ENCODE data around the gene AUTS2.
A peak's percentile ranks its signal among the peaks of the same experiment; 100 is the strongest.

AUTS2 gene

GRCh38 chr7:69597278-69598076 lies 798 bp upstream of the AUTS2 start:
- Mint-ChIP-seq H3K36me3 (ENCODE audit: low read depth) (no peaks in the 10 kb centered on the region), H3K4me3 (peak overlapping the region; percentile 82 to 90 (median 89)), H3K4me1 (no peaks in the 10 kb centered on the region), H3K27me3 (ENCODE audit: low read depth) (peaks cover 14% of the 10 kb centered on the region), H3K27ac (peak overlapping the region; percentile 74 to 97 (median 88)), H3K9me3 (no peaks in the 10 kb centered on the region)
- TF ChIP-seq CTCF (IDR thresholded peaks at IDR 0.05; ENCODE audit: unreplicated experiment in 3 of 3) = no peak

GRCh38 chr7:69598487-69599285 lies 411 bp downstream of the AUTS2 start:
- H3K9me3 Mint-ChIP-seq = no peaks in the 10 kb centered on the region
- H3K4me1 Mint-ChIP-seq = no peaks in the 10 kb centered on the region
- H3K36me3 Mint-ChIP-seq (ENCODE audit: low read depth) = no peaks in the 10 kb centered on the region
- peak overlapping the region in 1 of 3 experiments; percentile 99 for H3K4me3 Mint-ChIP-seq
- no peak for TF ChIP-seq CTCF (IDR thresholded peaks at IDR 0.05; ENCODE audit: unreplicated experiment in 3 of 3)
- H3K27ac Mint-ChIP-seq = peak overlapping the region; percentile 89 to 98 (median 96)
- peaks cover 10% of the 10 kb centered on the region for H3K27me3 Mint-ChIP-seq (ENCODE audit: low read depth)

GRCh38 chr7:69599286-69599954 lies 1.1 kb downstream of the AUTS2 start:
- H3K4me3 Mint-ChIP-seq = peak overlapping the region in 1 of 3 experiments; percentile 99
- peak overlapping the region; percentile 89 to 98 (median 96) for H3K27ac Mint-ChIP-seq
- no peaks in the 10 kb centered on the region for H3K36me3 Mint-ChIP-seq (ENCODE audit: low read depth)
- no peak for TF ChIP-seq CTCF (IDR thresholded peaks at IDR 0.05; ENCODE audit: unreplicated experiment in 3 of 3)
- H3K9me3 Mint-ChIP-seq = no peaks in the 10 kb centered on the region
- peaks cover 8% of the 10 kb centered on the region for H3K27me3 Mint-ChIP-seq (ENCODE audit: low read depth)
- no peaks in the 10 kb centered on the region for H3K4me1 Mint-ChIP-seq

DNA sequence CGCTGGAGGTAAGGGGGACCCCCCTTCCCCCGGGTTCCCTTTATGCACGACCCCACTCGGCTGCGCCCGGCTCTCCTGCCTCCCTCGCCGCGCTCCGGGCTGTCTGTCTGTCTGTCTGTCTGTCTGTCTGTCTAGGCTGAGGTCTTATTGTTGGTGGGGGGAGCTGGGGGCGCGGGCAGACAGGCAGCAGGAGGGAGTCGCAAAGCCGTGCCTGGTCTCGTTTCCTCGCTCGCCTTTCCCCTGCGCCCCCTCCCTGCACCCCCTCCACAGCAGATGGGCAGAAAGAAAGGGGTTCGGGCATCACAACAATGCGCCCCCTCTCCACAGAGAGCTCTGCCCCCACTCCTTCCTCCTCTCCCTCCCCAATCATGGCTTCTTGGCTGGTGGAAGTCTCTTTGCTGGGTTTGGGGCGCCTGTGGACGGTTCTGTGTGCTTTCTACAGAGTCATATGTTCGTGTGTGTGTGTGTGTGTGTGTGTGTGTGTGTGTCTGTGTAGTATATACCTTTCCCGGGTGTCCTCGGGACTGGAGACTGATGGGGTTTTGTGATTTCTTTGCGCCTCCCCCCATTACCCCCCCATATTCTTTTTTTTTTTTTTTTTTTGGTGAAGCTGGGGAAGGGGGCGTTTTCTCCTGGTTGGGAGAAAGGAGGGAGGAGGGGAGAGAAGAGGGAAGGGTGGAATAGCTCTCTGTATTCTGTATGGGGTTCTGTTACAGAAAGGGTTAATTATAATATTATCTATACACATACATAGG lies 1.9 kb downstream of the AUTS2 start:
- peak overlapping the region; percentile 65 to 88 (median 70) for H3K27ac Mint-ChIP-seq
- no peaks in the 10 kb centered on the region for H3K36me3 Mint-ChIP-seq (ENCODE audit: low read depth)
- no peak overlapping the region for H3K4me3 Mint-ChIP-seq
- no peak for TF ChIP-seq CTCF (IDR thresholded peaks at IDR 0.05; ENCODE audit: unreplicated experiment in 3 of 3)
- H3K4me1 Mint-ChIP-seq = no peaks in the 10 kb centered on the region
- no peaks in the 10 kb centered on the region for H3K9me3 Mint-ChIP-seq
- peaks cover 8% of the 10 kb centered on the region for H3K27me3 Mint-ChIP-seq (ENCODE audit: low read depth)

- Mint-ChIP-seq H3K9me3 (no peaks in the 10 kb centered on the region), H3K27ac (peak overlapping the region in 1 of 3 experiments; percentile 70), H3K27me3 (ENCODE audit: low read depth) (peaks cover 8% of the 10 kb centered on the region), H3K4me3 (no peak overlapping the region), H3K36me3 (ENCODE audit: low read depth) (no peaks in the 10 kb centered on the region), H3K4me1 (no peaks in the 10 kb centered on the region)
- TF ChIP-seq CTCF (IDR thresholded peaks at IDR 0.05; ENCODE audit: unreplicated experiment in 3 of 3) = no peak
Observed at GRCh38 chr7:69600710-69601519, 2.6 kb downstream of the AUTS2 start.
